ENCODE data around the gene CYTH3. TPM values are rescaled to one million over a fixed set of nuclear protein-coding genes. Genes with fewer than 3 reads are reported as not detected.

Gene CYTH3
- total and polyA plus RNA-seq, 9 of the 15 experiments (the other 6 are each of a cell fraction or from before 2014, with no cell fraction given) = 0.25 to 15.2 (median 11.4) TPM

- no peaks in the 10 kb centered on the region for H3K9me1 ChIP-seq (ENCODE audit: control insufficient read depth, insufficient read depth, low read length)
- POLR2A ChIA-PET = interaction anchor here (1.1 kb wide), 1 partner anchor 11 kb away, joined by 3 read pairs; no protein-coding TSS in a partner anchor
- 90% methylated on average over 8 of the region's 8 CpGs for WGBS (ENCODE audit: insufficient coverage, low coverage, missing lambda C conversion rate)
- H3K27ac ChIP-seq (ENCODE audit: extremely low read depth, low read depth, low read length) = no peak overlapping the region
- in situ Hi-C loops (cut with MboI) = no loop called here
- H3K4me3 ChIP-seq = no peak overlapping the region
- ATAC-seq (peak; percentile 37; the same call in 1 of the 3 replicates), FAIRE-seq (no peak), DNase-seq (ENCODE audit: extremely low read depth in 1 of 4, low spot score in 3 of 4) (peak in 1 of 4 experiments; percentile 7)
- intact Hi-C loops (cut with micrococcal nuclease) = no loop called here
- H3K9ac ChIP-seq (ENCODE audit: insufficient read depth in 1 of 2, low read depth in 2 of 2, low read length in 2 of 2) = no peak overlapping the region
- H3K4me2 ChIP-seq (ENCODE audit: insufficient read depth, low read length) = no peak overlapping the region
- H3K27me3 ChIP-seq (ENCODE audit: control insufficient read depth in 2 of 2, insufficient read depth in 2 of 2, low read length in 2 of 2) = no peaks in the 10 kb centered on the region
- H4K20me1 ChIP-seq (replicated peaks; ENCODE audit: control insufficient read depth, insufficient read depth, low read length) = no peaks in the 10 kb centered on the region
- CTCF ChIA-PET (ENCODE audit: low intra/inter-chr PET ratio) = no interaction called here
- no peak overlapping the region for H2AFZ ChIP-seq (ENCODE audit: low read depth, low read length)
- no TSS peak for BruUV-seq (replicated peaks)
- H3K4me1 ChIP-seq (replicated peaks in 1 of 2; ENCODE audit: control insufficient read depth in 2 of 2, insufficient read depth in 2 of 2, low read length in 2 of 2) = no peaks in the 10 kb centered on the region
- H3K9me3 ChIP-seq (replicated peaks; ENCODE audit: control insufficient read depth, insufficient read depth, low read depth, low read length) = no peaks in the 10 kb centered on the region; the same call in 1 of the 2 replicates
- peaks cover 93% of the 10 kb centered on the region for H3K36me3 ChIP-seq (ENCODE audit: control insufficient read depth, insufficient read depth, low read length)
- no peaks in the 10 kb centered on the region for H3K79me2 ChIP-seq (ENCODE audit: control insufficient read depth, insufficient read depth, low read length)
- TF ChIP-seq POLR2A (conservative IDR thresholded peaks at IDR 0.05) (no peak), E2F1 (CRISPR knock-in tag; IDR thresholded peaks at IDR 0.05) (no peak), TFAP4 (CRISPR knock-in tag; IDR thresholded peaks at IDR 0.05; ENCODE audit: borderline replicate concordance) (peak; percentile 12; the same call in 1 of the 2 replicates), ZBTB7A (IDR thresholded peaks at IDR 0.05; ENCODE audit: borderline replicate concordance, control insufficient read depth, low read depth, low read length) (no peak), MEIS2 (IDR thresholded peaks at IDR 0.05; ENCODE audit: partially characterized antibody) (peak; percentile 48), GTF2A2 (tag; IDR thresholded peaks at IDR 0.05) (no peak), ZC3H11A (IDR thresholded peaks at IDR 0.05; ENCODE audit: low read depth, low read length) (no peak), BRF2 (IDR thresholded peaks at IDR 0.05; ENCODE audit: borderline replicate concordance, insufficient read depth, insufficient read length) (no peak), CEBPG (CRISPR knock-in tag; IDR thresholded peaks at IDR 0.05) (no peak), CEBPG (tag; conservative IDR thresholded peaks at IDR 0.05 in 1 of 2, IDR thresholded peaks at IDR 0.05 in 1 of 2) (no peak), PBX2 (CRISPR knock-in tag; IDR thresholded peaks at IDR 0.05; ENCODE audit: low read depth) (no peak), PBX2 (tag; conservative IDR thresholded peaks at IDR 0.05; ENCODE audit: low read depth) (peak; percentile 36; the same call in 1 of the 2 replicates), FOXP4 (CRISPR knock-in tag; IDR thresholded peaks at IDR 0.05; ENCODE audit: borderline replicate concordance) (no peak), CC2D1A (IDR thresholded peaks at IDR 0.05) (no peak), ADNP (tag; IDR thresholded peaks at IDR 0.05) (no peak)
Observed at GRCh38 chr7:6147627-6148026, 124.8 kb downstream of the CYTH3 start.

All from K562 (cell line).